Glomerular visceral epithelial cell (primary cell): ENCODE data around the gene SPATS1.

Experiments used
- DNase-seq: peaks from one replicate; pipeline ENCODE4 v3.0.0-alpha.2; 2016; ENCODE audit errors: extremely low spot score

Gene SPATS1

DNA sequence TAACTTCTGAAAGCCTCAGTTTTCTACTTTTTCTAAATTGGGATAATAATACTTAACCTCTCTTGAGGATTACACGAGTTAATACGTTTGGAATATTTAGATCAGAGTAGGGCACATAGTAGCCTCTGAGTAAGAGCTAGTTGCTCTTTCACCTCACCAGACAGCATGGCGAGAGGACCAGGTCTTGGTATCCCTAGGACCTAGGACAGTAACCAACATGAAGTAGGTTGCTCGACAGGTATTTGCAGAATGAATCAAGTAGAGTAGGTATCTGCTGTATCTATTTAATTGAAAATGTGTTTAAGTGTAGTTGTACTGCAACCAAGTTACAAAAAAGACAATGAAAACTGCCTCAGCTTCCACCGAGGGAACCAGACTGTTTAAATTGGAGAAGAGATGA, 46.4 kb downstream of the SPATS1 start:
- DNase-seq: no peak

- no peak for DNase-seq
These were observed 47.8 kb downstream of the SPATS1 start for GRCh38 chr6:44390158-44390683.
